Activated CD8-positive, alpha-beta T cell treated with anti-CD3 and anti-CD28 coated beads for 36 hours (primary cell): ENCODE results near the gene PCDHA3. TPM values are rescaled to one million over a fixed set of nuclear protein-coding genes. Genes with fewer than 3 reads are reported as not detected.
"Not testable (repeated sequence)": the region's sequence is repeated elsewhere in the genome, so short reads cannot be mapped to it uniquely, and the experiment has no call there.

Experiments used
- ATAC-seq: fragments of 200-7000 bp; cut with Tn5 transposase; one replicate; pipeline ENCODE4 v1.10.0; 2021; ENCODE audit warnings: mild to moderate bottlenecking, moderate library complexity
- CTCF ChIA-PET: fragments of 350-600 bp; sonication (Branson Sonifier 250); formaldehyde crosslinking; loops from one replicate; lab custom pipeline; 2021; ENCODE audit warnings: antibody characterized with exemption; lab: Charles Lee
- POLR2A ChIA-PET: fragments of 350-600 bp; sonication (Branson Sonifier 250); formaldehyde crosslinking; loops from one replicate; lab custom pipeline; 2021; ENCODE audit warnings: antibody characterized with exemption; lab: Charles Lee
- DNase-seq: peaks from one replicate; pipeline ENCODE4 v3.0.0-alpha.2; 2020
- H3K27ac Mint-ChIP-seq: one replicate; pipeline ENCODE4 v1.8.0; 2021; ENCODE audit warnings: mild to moderate bottlenecking, mixed read lengths
- H3K27me3 Mint-ChIP-seq: one replicate; pipeline ENCODE4 v1.8.0; 2021; ENCODE audit warnings: mixed read lengths
- H3K36me3 Mint-ChIP-seq: one replicate; pipeline ENCODE4 v1.8.0; 2021; ENCODE audit warnings: low read depth, mixed read lengths
- H3K4me1 Mint-ChIP-seq: one replicate; pipeline ENCODE4 v1.8.0; 2021; ENCODE audit warnings: low read depth, mixed read lengths
- H3K4me3 Mint-ChIP-seq: one replicate; pipeline ENCODE4 v1.8.0; 2021; ENCODE audit warnings: mild to moderate bottlenecking, moderate library complexity, mixed read lengths
- H3K9me3 Mint-ChIP-seq: one replicate; pipeline ENCODE4 v1.8.0; 2021; ENCODE audit warnings: mixed read lengths
- intact Hi-C: fragments of 100-400 bp; cut with micrococcal nuclease; formaldehyde crosslinking; loops from one replicate; pipeline ENCODE4 v1.10.0; 2022
- total RNA-seq, 2 experiments: library from RNA; stranded (reverse); gene quantifications; one replicate each; pipeline ENCODE4 v1.2.3, GENCODE V29; 2021
- TF ChIP-seq, protein P1 (sequence below): fragments of 200-600 bp; IDR thresholded peaks from one replicate; pipeline ENCODE4 v1.8.0; 2022; ENCODE audit warnings: antibody characterized with exemption, mild to moderate bottlenecking

Gene PCDHA3
- total RNA-seq, 2 experiments from 2014 or later: not detected

DNA sequence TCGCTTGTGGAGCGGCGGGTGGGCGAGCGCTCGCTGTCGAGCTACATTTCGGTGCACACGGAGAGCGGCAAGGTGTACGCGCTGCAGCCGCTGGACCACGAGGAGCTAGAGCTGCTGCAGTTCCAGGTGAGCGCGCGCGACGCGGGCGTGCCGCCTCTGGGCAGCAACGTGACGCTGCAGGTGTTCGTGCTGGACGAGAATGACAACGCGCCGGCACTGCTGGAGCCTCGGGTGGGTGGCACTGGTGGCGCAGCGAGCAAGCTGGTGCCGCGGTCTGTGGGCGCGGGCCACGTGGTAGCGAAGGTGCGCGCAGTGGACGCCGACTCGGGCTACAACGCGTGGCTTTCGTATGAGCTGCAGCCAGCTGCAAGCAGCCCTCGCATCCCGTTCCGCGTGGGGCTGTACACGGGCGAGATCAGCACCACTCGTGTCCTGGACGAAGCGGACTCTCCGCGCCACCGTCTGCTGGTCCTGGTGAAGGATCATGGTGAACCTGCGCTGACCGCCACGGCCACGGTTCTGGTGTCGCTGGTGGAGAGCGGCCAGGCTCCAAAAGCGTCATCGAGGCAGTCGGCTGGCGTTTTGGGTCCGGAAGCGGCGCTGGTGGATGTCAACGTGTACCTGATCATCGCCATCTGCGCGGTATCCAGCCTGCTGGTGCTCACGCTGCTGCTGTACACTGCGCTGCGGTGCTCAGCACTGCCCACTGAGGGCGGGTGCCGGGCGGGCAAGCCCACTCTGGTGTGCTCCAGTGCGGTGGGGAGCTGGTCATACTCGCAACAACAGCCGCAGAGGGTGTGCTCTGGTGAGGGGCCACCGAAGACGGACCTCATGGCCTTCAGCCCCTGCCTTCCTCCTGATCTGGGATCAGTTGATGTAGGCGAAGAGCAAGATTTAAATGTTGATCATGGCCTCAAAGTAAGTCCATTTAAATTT lies 42.2 kb downstream of the PCDHA3 start:
- no peak for ATAC-seq

DNA sequence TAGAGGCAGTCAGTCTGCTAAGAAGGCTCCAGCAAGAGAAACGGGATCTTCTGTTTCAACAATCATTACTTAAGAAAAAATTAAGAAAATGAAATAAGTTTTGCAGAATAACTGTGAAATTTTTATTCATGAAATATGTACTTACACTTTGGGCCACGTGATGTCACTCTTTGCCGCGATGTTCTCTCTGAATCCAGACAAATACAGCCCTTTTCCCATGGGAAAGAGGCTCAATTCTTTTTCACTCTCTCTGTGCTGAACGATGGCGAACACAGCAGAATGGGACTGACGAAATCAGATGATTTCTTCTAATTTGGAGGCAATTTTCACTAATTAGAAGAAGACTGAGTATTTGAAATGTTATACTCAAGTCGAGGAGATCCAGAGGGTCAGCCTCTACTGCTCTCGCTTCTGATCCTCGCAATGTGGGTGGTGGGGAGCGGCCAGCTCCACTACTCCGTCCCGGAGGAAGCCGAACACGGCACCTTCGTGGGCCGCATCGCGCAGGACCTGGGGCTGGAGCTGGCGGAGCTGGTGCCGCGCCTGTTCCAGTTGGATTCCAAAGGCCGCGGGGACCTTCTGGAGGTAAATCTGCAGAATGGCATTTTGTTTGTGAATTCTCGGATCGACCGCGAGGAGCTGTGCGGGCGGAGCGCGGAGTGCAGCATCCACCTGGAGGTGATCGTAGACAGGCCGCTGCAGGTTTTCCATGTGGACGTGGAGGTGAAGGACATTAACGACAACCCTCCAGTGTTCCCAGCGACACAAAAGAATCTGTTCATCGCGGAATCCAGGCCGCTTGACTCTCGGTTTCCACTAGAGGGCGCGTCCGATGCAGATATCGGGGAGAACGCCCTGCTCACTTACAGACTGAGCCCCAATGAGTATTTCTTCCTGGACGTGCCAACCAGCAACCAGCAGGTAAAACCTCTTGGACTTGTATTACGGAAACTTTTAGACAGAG lies 47.6 kb downstream of the PCDHA3 start, which contains the start of gene PCDHA9:
Gene PCDHA9 (plus strand): TSS at position 244 of the 964 bp plus-strand sequence. CDS start 114 bp downstream, at position 358.
- H3K36me3 Mint-ChIP-seq, H3K9me3 Mint-ChIP-seq, CTCF ChIA-PET, H3K4me3 Mint-ChIP-seq, POLR2A ChIA-PET, H3K27ac Mint-ChIP-seq, intact Hi-C loops, ATAC-seq, H3K4me1 Mint-ChIP-seq, DNase-seq: not testable (repeated sequence)
- H3K27me3 Mint-ChIP-seq: peaks cover 18% of the 10 kb centered on the region

More for the DNA sequence above, 42.2 kb downstream of the PCDHA3 start:
- no peak overlapping the region for H3K4me3 Mint-ChIP-seq
- H3K36me3 Mint-ChIP-seq: peaks cover 4% of the 10 kb centered on the region
- peaks cover 16% of the 10 kb centered on the region for H3K9me3 Mint-ChIP-seq
- H3K27me3 Mint-ChIP-seq: peaks cover 24% of the 10 kb centered on the region
- TF ChIP-seq, protein P1, sequence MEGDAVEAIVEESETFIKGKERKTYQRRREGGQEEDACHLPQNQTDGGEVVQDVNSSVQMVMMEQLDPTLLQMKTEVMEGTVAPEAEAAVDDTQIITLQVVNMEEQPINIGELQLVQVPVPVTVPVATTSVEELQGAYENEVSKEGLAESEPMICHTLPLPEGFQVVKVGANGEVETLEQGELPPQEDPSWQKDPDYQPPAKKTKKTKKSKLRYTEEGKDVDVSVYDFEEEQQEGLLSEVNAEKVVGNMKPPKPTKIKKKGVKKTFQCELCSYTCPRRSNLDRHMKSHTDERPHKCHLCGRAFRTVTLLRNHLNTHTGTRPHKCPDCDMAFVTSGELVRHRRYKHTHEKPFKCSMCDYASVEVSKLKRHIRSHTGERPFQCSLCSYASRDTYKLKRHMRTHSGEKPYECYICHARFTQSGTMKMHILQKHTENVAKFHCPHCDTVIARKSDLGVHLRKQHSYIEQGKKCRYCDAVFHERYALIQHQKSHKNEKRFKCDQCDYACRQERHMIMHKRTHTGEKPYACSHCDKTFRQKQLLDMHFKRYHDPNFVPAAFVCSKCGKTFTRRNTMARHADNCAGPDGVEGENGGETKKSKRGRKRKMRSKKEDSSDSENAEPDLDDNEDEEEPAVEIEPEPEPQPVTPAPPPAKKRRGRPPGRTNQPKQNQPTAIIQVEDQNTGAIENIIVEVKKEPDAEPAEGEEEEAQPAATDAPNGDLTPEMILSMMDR: no peak
- ChIA-PET CTCF (no interaction called here), POLR2A (no interaction called here)
- no peak for DNase-seq
- H3K27ac Mint-ChIP-seq: no peak overlapping the region
- intact Hi-C loops: no loop called here
- no peaks in the 10 kb centered on the region for H3K4me1 Mint-ChIP-seq

DNA sequence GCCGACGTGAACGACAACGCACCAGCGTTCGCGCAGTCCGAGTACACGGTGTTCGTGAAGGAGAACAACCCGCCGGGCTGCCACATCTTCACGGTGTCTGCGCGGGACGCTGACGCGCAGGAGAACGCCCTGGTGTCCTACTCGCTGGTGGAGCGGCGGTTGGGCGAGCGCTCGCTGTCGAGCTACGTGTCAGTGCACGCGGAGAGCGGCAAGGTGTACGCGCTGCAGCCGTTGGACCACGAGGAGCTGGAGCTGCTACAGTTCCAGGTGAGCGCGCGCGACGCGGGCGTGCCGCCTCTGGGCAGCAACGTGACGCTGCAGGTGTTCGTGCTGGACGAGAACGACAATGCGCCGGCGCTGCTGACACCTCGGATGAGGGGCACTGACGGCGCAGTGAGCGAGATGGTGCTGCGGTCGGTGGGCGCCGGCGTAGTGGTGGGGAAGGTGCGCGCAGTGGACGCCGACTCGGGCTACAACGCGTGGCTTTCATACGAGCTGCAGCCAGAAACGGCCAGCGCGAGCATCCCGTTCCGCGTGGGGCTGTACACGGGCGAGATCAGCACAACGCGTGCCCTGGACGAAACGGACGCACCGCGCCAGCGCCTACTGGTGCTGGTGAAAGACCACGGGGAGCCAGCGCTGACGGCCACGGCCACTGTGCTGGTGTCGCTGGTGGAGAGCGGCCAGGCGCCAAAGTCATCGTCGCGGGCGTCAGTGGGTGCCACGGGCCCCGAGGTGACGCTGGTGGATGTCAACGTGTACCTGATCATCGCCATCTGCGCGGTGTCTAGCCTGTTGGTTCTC lies 49.2 kb downstream of the PCDHA3 start:
- intact Hi-C loops, H3K9me3 Mint-ChIP-seq, H3K27ac Mint-ChIP-seq, H3K36me3 Mint-ChIP-seq, H3K4me3 Mint-ChIP-seq, POLR2A ChIA-PET, DNase-seq, CTCF ChIA-PET, ATAC-seq, H3K4me1 Mint-ChIP-seq: not testable (repeated sequence)
- H3K27me3 Mint-ChIP-seq: peaks cover 21% of the 10 kb centered on the region

Other genes with a start within 250 kb of the PCDHA3 start
- gene SRA1, start 243.6 kb upstream of the PCDHA3 start, total RNA-seq: 10 to 100 TPM; 47.8 to 49.5 TPM
- 10 to 100 TPM; 24.9 TPM for gene APBB3, start 236.5 kb upstream of the PCDHA3 start, total RNA-seq
- gene SLC35A4, start 236.2 kb upstream of the PCDHA3 start, total RNA-seq: 10 to 100 TPM; 72.9 to 73.6 TPM
- under 1 TPM; 0.36 to 0.41 TPM for gene CD14, start 167.9 kb upstream of the PCDHA3 start, total RNA-seq
- 10 to 100 TPM; 31.7 to 33.2 TPM for gene TMCO6, start 161.6 kb upstream of the PCDHA3 start, total RNA-seq
- gene NDUFA2, start 153.4 kb upstream of the PCDHA3 start, total RNA-seq: 10 to 100 TPM; 63.1 to 64.5 TPM
- gene IK, start 153.2 kb upstream of the PCDHA3 start, total RNA-seq: 10 to 100 TPM; 84.3 to 84.5 TPM
- gene WDR55, start 136.2 kb upstream of the PCDHA3 start, total RNA-seq: 10 to 100 TPM; 30.1 to 31.8 TPM
- gene DND1, start 127.5 kb upstream of the PCDHA3 start, total RNA-seq: 1 to 10 TPM; 2.9 to 3.2 TPM
- 10 to 100 TPM; 84.5 to 84.9 TPM for gene HARS1, start 109.7 kb upstream of the PCDHA3 start, total RNA-seq
- 10 to 100 TPM; 26.1 TPM for gene HARS2, start 109.6 kb upstream of the PCDHA3 start, total RNA-seq
- gene ZMAT2, start 100.6 kb upstream of the PCDHA3 start, total RNA-seq: 10 to 100 TPM; 47.6 to 50.1 TPM
- not detected for gene PCDHA1, start 14.9 kb upstream of the PCDHA3 start, total RNA-seq
- not detected for gene PCDHA2, start 6.2 kb upstream of the PCDHA3 start, total RNA-seq
- not detected for gene PCDHA4, start 6.0 kb downstream of the PCDHA3 start, total RNA-seq
- gene PCDHA5, start 20.6 kb downstream of the PCDHA3 start, total RNA-seq: not detected
- gene PCDHA6, start 26.9 kb downstream of the PCDHA3 start, total RNA-seq: not detected
- gene PCDHA7, start 33.2 kb downstream of the PCDHA3 start, total RNA-seq: not detected
- not detected for gene PCDHA8, start 40.1 kb downstream of the PCDHA3 start, total RNA-seq
- not detected for gene PCDHA9, start 47.3 kb downstream of the PCDHA3 start, total RNA-seq
- gene PCDHA10, start 54.8 kb downstream of the PCDHA3 start, total RNA-seq: not detected
- not detected for gene PCDHA11, start 67.9 kb downstream of the PCDHA3 start, total RNA-seq
- not detected for gene PCDHA12, start 74.3 kb downstream of the PCDHA3 start, total RNA-seq
- gene PCDHA13, start 81.1 kb downstream of the PCDHA3 start, total RNA-seq: not detected
- not detected for gene PCDHAC1, start 125.2 kb downstream of the PCDHA3 start, total RNA-seq
- not detected for gene PCDHAC2, start 165.4 kb downstream of the PCDHA3 start, total RNA-seq